Measurements from ENCODE around the gene IRF2BP1. TPM values are rescaled to one million over a fixed set of nuclear protein-coding genes. Genes with fewer than 3 reads are reported as not detected.
A peak's percentile ranks its signal among the peaks of the same experiment; 100 is the strongest.

Gene IRF2BP1
- total and polyA plus RNA-seq, 2 of the 13 experiments (the other 11 are each of a cell fraction or from before 2014, with no cell fraction given) = 4.3 to 14.3 TPM

GRCh38 chr19:45884682-45885555 lies 1.0 kb downstream of the IRF2BP1 start (continued):
- no peak for TF ChIP-seq TFE3 (CRISPR knock-in tag; IDR thresholded peaks at IDR 0.05)
- TF ChIP-seq NFE2L2 (IDR thresholded peaks at IDR 0.05; ENCODE audit: low read length) = no peak
- TF ChIP-seq ESRRA (CRISPR knock-in tag; IDR thresholded peaks at IDR 0.05; ENCODE audit: low read depth) = no peak
- 0 out of 2 replicates have a peak, but pooled peaks have one; percentile 11 for TF ChIP-seq MTA1 (CRISPR knock-in tag; IDR thresholded peaks at IDR 0.05; ENCODE audit: borderline replicate concordance)
- no peak for TF ChIP-seq ZBTB42 (CRISPR knock-in tag; IDR thresholded peaks at IDR 0.05)
- TF ChIP-seq HMG20B (CRISPR knock-in tag; conservative IDR thresholded peaks at IDR 0.05) = no peak
- TF ChIP-seq ELF1 (CRISPR knock-in tag; IDR thresholded peaks at IDR 0.05) = no peak
- TF ChIP-seq SMAD1 (CRISPR knock-in tag; IDR thresholded peaks at IDR 0.05; ENCODE audit: borderline replicate concordance, low read depth) = no peak
- TF ChIP-seq ZNF224 (CRISPR knock-in tag; IDR thresholded peaks at IDR 0.05) = no peak
- no peak for TF ChIP-seq ZSCAN29 (CRISPR knock-in tag; conservative IDR thresholded peaks at IDR 0.05)
- TF ChIP-seq ARNTL (CRISPR knock-in tag; IDR thresholded peaks at IDR 0.05) = no peak
- peak; percentile 90 for TF ChIP-seq ZC3H13 (CRISPR knock-in tag; IDR thresholded peaks at IDR 0.05)
- no peak for TF ChIP-seq DR1 (CRISPR knock-in tag; IDR thresholded peaks at IDR 0.05)
- TF ChIP-seq ZNF589 (CRISPR knock-in tag; conservative IDR thresholded peaks at IDR 0.05) = no peak
- no peak for TF ChIP-seq GPBP1L1 (CRISPR knock-in tag; IDR thresholded peaks at IDR 0.05)
- no peak for TF ChIP-seq DNMT1 (CRISPR knock-in tag; IDR thresholded peaks at IDR 0.05)
- no peak for TF ChIP-seq ZNF430 (CRISPR knock-in tag; IDR thresholded peaks at IDR 0.05)
- TF ChIP-seq, protein P1, sequence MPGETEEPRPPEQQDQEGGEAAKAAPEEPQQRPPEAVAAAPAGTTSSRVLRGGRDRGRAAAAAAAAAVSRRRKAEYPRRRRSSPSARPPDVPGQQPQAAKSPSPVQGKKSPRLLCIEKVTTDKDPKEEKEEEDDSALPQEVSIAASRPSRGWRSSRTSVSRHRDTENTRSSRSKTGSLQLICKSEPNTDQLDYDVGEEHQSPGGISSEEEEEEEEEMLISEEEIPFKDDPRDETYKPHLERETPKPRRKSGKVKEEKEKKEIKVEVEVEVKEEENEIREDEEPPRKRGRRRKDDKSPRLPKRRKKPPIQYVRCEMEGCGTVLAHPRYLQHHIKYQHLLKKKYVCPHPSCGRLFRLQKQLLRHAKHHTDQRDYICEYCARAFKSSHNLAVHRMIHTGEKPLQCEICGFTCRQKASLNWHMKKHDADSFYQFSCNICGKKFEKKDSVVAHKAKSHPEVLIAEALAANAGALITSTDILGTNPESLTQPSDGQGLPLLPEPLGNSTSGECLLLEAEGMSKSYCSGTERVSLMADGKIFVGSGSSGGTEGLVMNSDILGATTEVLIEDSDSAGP (CRISPR knock-in tag; IDR thresholded peaks at IDR 0.05; ENCODE audit: borderline replicate concordance) = peak; percentile 32

Measured in HepG2 (cell line).